Measurements from ENCODE around the gene ARPC2. TPM values are rescaled to one million over a fixed set of nuclear protein-coding genes. Genes with fewer than 3 reads are reported as not detected.
A peak's percentile ranks its signal among the peaks of the same experiment; 100 is the strongest.
"Not testable (repeated sequence)": the region's sequence is repeated elsewhere in the genome, so short reads cannot be mapped to it uniquely, and the experiment has no call there.

Gene ARPC2
- total RNA-seq (2014; rRNA removed) = 499 and 526 TPM in 2 replicates
- 486 TPM for polyA plus RNA-seq (2012)

DNA sequence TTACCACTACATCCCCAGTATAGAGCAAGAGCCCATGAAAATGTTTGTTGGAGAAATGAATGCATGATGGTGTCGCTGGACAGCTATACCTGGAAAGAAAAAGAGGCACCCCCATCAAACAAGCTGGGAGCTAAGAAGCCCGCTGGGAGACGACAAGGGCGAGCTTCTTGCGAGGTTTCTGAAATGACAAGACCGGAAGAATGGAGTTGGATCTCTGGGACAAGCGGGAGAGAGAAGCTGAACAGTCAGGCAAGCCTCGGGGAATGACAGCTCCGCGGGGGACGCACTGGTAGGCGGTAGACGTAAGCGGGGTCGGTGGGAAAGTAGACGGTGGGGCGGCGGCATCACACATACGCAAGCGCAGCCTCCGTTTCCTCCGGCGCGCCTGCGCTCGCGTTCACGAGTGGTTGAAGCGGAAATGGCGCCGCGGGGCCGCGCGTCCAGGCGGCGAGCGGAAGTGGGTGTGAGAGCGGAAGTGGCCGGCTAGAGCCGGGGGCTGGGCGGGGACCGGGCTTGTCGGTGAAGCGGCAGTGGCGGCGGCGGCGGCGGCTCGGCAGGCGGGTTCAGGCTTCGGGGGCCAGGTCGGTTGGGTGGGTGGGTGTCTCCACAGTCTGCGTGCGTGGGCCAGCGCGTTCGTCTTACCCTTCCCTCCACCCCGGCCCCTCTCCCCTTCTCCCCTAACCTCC lies at the start of gene ARPC2:
Gene ARPC2, plus strand, starts transcription at position 516 of the 686 bp plus-strand sequence. CDS start 282 bp downstream, outside the sequence.
- DNase-seq (ENCODE audit: low read depth) = peak; percentile 91

DNA sequence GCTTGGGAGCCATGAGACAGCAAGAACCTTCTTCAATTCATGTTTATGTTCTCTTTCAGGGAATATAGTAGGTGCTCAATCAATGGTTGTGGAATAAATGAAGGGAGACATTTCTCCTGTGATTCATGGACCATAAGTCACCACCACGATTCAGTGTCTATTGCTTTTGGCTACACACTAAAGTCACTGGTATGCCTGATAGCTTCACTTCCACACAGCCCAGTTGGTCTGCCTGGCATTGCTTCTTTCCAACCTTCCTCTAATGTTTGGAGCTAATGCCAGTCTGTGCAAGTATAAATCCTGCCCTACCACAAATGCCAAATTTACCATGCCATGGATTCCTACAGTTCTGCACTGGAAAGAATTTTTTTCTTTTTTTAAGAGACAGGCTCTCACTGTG lies 49.0 kb upstream of the ARPC2 start:
- no peak for DNase-seq (ENCODE audit: low read depth)

DNA sequence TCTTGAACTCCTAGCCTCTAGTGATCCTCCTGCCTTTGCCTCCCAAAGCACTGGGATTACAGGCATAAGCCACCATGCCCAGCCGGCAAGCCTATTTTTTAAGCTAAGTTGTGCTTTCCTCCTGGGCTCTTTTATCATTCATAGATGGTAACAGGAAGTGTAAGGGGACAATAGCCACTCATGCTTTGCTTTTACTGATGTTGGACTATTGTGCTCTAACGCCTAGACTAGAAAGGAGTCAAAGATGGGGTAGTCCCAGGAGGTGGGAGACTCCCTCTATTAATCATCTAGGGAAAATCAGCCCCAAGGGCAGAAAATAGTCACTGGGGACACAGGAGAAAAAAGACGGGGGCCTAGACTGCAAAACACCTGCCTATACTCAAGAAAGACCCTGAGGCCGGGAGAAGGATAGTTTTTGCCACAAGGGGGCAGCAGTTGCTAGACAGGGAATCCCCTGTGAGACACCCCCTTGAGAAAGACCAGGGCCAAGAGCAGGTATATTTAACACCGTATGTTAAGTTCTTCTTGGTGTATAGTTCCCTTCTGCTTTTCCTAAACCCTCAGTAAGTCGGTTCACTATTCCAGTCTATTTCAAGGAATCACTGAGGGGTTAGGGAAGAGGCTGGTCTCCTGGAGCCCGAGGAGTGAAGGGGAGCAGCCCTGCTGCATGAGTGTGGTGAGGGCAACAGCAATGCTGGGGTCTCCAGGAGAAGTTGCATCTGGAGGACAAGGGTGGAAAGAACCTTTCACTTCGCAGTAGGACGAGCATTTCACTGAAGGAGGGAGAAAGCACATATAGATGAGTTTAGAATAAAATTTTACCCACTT lies 48.1 kb upstream of the ARPC2 start:
- DNase-seq (ENCODE audit: low read depth) = peak; percentile 21

DNA sequence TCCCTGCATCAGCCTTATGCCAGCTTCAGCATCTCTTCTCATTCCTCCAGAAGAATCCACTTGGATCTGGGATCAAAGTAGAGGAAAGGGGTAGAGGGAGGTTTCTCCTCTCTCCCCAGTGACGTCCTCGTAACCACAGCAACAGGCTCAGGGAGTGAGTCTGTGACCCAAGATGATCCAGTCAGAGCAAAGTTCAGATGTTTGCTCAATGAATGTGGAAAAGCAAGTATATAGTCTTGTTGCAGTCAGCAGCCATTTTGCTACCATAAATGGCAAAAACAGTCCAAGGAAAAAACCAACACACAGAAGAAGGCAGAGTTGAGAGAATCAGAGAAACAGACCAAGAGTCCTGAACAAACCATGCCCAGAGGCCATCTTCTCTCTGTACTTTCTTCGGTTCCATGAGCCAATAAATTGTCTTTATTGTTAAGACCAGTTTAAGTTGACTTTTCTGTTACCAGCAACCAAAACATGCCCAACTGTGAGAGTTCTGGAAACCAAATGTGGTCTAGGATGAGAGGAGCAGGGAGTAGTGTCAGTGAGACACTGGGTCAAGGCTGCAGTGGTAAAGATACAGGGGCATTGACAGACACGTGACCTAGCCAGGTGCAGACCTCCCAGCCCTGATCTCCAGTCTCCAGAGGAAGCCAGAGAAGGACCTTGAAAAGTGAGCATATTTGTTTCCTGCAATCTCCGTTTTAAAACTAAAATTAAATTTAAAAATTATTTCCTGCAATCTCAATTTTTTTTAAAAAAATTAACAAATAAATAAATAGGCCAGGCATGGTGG lies 47.0 kb upstream of the ARPC2 start:
- DNase-seq (ENCODE audit: low read depth) = peak; percentile 9

DNA sequence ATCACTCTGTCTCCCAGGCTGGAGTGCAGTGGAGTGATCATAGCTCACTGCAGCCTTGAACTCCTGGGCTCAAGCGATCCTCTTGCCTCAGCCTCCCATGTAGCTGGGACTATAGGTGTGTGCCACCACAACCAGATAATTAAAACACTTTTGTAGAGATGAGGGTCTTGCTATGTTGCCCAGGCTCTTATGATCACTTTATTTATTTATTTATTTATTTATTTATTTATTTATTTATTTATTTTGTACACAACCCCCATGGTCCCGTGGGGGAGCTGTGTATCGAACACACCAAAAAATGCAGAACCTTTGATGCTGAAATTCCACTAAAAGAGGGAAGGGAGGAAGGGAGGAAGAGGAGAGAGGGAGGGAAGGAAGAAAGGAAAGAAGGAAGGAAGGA lies 45.2 kb upstream of the ARPC2 start:
- not testable (repeated sequence) for DNase-seq (ENCODE audit: low read depth)

DNA sequence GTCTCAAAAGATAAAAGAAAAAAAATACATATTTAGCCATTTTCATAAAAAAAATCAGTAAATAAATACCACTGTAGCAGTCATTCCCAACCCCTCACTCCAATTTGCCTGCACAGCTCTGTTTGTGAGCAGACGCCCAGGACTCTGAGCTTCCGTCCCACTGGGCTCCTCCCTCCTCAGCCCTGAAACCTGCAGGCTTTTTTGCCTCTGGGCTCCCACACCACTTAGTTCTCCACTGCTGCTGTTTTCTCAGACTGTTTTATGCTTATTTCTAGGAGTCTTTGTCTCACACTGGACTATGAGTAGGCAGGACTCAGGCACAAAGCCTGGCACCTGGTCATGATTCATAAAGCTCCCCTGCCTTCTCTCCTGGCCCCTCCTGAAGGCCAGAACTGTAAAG lies 44.1 kb upstream of the ARPC2 start:
- no peak for DNase-seq (ENCODE audit: low read depth)

DNA sequence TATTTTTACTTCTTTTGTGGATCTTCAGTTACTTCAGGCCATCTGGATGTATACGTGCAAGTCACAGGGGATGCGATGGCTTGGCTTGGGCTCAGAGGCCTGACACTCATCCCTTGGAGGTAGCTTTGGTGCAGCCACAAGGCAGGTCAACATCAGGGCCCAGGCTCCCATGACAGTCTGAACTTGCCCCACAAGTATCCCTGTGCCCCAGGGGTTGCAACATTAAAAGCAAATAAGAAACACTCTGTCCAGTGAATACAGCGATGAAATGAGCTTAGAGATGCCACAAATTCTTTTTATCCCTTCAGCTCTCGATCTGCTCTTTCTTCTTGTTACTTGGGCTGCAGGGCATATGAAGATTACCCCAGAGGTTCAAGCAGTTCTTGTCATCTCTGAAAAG lies 37.2 kb upstream of the ARPC2 start:
- no peak for DNase-seq (ENCODE audit: low read depth)

DNA sequence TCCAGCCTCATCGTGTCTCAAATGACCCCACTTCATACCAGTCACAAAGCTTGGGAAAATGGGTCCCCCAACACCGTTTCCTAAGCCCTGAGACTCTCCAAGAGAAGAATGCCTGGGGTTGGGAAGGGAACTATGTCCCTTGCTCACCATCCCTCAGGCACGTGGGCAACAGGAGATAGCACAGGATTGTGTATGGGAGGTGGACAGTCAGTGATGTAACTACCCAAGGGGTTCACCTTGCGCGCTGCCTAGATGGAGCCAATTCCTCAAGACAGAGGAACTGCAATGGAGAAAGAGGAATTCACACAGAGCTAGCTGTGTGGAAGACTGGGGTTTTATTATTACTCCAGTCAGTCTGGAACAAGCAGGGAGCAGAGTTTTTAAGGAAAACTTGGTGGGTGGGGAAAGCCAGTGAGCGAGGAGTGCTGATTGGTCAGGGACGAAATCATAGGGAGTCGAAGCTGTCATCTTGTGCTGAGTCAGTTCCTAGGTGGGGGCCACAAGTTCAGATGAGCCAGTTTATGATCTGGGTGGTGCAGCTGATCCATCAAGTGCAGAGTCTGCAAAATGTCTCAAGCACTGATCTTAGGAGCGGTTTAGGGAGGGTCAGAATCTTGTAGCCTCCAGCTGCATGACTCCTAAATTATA lies 36.4 kb upstream of the ARPC2 start:
- DNase-seq (ENCODE audit: low read depth) = peak; percentile 8

DNA sequence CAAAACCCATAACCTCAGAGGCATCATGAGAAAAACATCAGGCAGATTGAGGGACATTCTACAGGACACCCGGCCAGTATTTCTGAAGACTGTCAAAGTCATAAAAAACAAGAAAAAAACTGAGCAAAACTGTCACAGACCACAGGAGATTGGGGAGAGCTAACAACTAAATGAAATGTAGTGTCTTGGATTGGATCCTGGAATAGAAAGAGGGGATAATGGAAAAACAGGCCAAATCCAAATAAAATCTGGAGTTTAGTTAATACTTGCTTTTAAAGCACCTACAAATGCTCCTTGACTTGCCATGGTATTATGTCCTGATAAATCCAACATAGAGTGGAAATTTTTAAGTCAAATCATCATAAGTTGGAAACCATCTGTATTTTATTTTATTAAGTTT lies 32.7 kb upstream of the ARPC2 start:
- DNase-seq (ENCODE audit: low read depth) = no peak

DNA sequence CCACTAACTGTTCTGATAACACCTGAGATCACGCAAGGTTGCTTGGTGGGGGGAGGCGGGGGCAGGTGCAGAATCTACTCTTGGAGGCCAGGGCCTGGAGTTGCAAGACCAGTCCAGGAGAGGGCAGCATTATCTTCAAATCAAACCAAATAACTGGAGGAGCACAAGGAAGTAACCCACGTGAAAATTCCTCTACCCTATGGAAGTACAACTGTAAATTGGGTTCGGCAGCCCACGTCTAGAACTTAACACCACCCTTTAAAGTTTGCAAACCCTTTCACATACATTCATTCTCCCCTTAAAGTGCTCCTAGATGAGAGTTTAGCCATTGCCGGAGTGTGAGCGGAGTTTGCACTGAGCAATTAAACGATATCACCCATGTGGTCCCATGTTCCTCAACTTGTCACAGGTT lies 30.6 kb upstream of the ARPC2 start:
- DNase-seq (ENCODE audit: low read depth) = peak; percentile 60

DNA sequence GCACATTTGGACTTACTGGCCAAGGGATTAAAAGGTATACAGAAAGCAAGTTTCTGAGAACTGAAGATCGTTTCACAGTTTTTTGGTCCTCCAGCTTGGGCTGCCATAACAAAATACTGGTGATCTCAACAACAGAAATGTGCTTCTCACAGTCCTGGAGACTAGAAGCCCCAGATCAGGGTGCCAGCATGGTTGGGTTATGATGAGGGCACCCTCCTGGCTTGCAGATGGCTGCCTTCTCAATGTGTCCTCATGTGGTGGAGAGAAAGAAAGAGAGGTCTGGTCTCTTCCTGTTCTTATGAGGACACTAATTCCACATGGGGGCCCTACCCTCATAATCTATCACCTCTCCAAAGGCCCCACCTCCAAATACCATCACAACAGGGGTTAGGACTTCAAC lies 30.1 kb upstream of the ARPC2 start:
- DNase-seq (ENCODE audit: low read depth) = no peak

DNA sequence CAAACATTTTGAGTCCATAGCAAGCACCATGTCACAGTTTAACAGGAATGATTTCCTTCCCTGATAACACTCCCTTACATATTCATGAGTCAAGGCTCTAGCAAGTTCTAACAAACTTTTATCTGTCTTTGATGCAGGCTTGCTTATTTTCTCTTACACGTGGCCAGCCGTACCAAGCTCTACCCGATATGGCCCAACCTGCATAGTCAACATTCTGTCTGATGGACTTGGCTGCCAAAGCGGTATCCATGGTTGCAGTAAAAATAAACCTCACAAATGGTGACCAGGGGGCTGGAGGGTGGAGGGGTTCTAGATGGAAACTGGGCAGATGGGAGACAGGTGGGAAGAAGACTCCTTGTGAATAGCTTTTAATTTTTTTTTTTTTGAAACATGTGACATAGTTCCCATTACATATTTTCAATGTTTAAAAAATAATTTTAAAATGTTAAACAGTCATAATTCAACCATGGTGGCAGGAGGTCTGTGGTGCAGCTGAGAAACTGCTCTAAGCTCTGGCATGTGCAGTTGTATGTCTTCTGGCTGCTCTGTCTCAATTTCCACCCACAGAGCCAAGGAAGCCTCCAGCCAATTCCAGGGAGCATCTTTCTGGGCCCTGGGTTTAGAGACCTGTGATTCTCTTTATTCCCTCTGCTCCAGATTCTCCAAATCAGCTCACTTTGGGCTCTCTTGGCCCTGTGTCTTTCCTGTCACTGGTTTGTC lies 29.5 kb upstream of the ARPC2 start:
- no peak for DNase-seq (ENCODE audit: low read depth)

DNA sequence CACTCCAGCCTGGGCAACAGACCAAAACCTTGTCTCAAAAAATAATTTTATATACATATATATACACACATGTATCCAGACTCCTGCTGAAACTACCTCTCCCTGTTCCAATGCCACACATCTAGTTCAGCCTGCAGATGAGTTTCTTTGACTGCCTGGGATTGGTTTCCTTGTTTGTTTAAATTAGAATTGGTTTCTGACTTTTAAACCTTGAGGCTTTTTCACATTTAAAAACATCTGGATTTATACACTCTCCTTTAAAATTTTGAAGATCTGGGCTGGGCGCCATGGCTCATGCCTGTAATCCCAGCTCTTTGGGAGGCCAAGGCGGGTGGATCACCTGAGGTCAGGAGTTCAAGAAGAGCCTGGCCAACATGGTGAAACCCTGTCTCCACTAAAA lies 28.5 kb upstream of the ARPC2 start:
- DNase-seq (ENCODE audit: low read depth) = no peak

DNA sequence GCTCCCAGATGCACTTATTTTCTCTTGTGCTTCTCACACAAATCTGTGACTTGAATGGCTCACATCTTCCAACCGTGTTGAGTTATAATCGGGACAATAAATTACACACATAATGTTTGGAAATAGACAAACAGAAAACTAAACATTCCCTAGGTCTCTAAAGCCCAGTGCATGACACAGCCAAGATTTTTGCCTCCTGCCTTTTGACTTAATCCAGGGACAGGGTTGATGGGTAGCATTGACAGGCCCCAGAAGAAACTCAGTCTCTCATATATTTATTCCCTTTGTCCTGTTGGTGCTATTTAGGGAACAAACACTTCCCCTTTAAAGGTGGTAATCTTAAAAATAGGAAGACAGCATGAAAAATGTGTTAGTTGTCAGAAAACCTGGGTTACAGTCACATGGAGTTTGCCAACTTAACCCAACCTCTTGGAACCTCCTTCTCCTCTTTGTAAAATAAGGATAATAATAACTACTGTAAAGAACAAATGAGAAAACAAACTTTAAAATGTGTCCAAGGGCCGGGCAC lies 24.0 kb upstream of the ARPC2 start:
- DNase-seq (ENCODE audit: low read depth) = no peak

DNA sequence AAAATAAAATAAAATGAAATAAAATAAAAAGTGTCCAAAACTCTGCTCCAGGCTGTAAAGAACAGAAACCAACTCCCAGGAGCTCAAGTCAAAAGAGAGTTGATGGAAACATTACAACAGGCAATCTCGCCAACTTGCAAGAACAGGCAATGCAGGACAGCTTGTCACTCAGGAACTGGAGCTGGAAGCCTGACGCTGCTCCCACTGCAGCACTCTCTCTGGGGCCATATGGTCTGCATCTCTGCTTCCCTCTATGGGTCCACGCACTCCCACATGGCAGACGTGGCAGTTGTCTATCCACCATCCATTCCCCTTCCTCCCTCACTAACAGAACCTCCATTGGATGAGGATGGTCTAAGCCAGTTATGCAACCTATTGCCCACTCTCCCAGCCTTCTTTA lies 23.3 kb upstream of the ARPC2 start:
- DNase-seq (ENCODE audit: low read depth) = no peak

DNA sequence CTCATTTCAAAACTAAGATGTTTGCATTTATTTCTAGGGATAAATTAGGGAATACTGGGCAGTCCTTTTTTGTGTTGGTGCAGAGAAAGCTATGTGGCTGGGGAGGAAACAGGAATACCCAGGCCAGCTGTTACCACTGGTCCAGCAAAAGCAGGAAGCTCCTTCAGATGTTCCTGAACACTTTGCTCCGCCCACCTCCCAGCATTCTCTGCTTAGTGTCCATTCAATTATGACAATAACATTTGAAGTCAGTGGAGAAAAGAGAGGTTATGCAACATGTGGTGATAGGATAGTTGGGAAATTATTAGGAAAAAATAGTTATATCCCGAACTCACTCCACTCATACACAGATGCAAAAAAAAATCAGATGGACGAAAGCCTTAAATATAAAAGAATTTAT lies 22.1 kb upstream of the ARPC2 start:
- peak; percentile 41 for DNase-seq (ENCODE audit: low read depth)

DNA sequence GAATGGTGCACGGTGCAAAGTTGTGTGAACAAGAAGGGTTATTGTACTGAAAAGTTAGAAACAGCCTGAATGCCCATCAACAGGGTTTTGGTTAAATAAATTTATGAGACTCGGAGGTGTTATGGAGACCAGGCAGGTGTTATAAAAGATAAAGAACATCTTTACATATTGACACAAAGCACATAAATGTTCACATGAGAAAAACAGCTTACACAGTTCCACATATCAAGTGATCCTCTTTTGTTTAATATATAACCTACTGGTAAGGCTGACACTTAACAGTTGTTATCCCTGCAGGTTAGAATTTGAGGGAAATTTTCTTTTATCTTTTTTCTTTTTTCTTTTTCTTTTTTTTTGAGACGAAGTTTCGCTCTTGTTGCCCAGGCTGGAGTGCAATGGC lies 20.0 kb upstream of the ARPC2 start:
- no peak for DNase-seq (ENCODE audit: low read depth)

DNA sequence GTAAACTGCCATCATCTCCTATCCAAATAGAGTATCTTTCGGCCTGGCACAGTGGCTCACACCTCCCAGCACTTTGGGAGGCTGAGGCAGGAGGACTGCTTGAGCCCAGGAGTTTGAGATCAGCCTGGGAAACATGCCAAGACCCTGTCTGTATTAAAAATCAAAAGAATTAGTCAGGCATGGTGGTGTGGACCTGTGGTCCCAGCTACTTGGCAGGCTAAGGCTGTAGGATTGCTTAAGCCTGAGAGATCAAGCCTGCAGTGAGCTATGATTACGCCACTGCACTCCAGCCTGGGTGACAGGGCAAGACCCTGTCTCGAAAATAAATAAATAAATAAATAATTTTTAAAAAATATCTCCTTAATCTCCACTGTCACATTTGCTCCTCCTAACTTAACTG lies 14.7 kb upstream of the ARPC2 start:
- DNase-seq (ENCODE audit: low read depth) = no peak

DNA sequence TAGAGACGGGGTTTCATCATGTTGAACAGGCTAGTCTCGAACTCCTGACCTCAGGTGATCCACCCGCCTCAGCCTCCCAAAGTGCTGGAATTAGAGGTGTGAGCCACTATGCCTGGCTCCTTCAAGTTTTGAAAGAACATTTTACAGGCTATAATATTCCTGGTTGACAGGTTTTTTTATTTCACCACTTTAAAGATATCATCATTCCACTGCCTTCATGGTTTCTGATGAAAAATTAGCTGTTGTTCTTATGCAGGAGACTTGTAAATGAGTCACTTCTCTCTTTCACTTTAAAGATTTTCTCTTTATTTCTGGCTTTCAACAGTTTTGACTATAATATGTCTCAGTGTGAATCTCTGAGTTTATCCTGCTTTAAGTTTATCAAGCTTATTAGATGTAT lies 7.9 kb upstream of the ARPC2 start:
- no peak for DNase-seq (ENCODE audit: low read depth)

DNA sequence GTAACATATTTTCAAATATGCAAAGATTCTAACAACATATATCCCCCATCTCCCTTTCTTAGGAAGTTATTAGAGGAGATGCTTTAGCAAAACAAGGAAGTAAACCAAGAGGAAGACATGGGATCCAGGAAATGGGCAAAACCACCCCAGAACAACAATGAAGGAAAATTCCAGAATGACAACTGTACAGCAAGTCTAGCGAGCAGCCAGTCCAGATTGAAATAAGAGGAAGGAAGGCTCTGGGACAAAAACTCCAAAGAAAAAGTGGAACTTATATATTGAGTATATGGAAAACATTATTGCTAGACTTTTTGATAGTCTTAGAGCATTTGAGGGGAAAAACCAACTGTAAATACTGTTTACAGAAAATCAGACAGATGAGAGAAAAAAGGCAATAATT lies 2.9 kb upstream of the ARPC2 start:
- DNase-seq (ENCODE audit: low read depth) = no peak

DNA sequence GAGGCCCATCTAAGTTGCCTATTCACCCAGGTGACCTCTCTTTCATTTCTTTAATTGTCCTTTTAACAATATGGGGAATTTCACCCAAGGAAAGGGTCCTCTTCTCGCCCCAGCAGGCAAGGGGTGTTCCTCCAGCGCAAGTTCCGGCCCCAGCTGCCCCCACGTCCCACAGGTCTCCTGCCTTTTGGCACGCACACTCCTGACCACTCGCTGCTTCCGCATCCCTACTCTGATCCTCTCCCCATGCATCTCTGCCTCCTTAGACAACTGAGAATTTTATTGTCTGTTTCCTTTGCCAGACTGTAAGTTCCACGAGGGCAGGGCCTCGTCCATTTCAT lies 684 bp upstream of the ARPC2 start:
- no peak for DNase-seq (ENCODE audit: low read depth)
